BLaER1 treated with 17β-estradiol and CSF1 and Interleukin-3, amounts not matched to agents 10 nM and 100 nM (cell line): ENCODE data around the gene MAOA.

ENCODE experiments used
- H3K27ac ChIP-seq, 11 experiments: shearing (Covaris generic); formaldehyde crosslinking; 2 replicates each; pipeline ENCODE4 v1.8.1; 2022
- H3K27me3 ChIP-seq, 11 experiments: shearing (Covaris generic); formaldehyde crosslinking; 2 replicates each; pipeline ENCODE4 v1.8.1; 2022
- H3K36me3 ChIP-seq, 11 experiments: shearing (Covaris generic); formaldehyde crosslinking; 2 replicates each; pipeline ENCODE4 v1.8.1; 2022
- H3K4me1 ChIP-seq, 10 experiments: shearing (Covaris generic); formaldehyde crosslinking; 2 replicates each; pipeline ENCODE4 v1.8.1; 2022
- H3K4me2 ChIP-seq, 11 experiments: shearing (Covaris generic); formaldehyde crosslinking; 2 replicates each; pipeline ENCODE4 v1.8.1; 2022
- H3K4me3 ChIP-seq, 10 experiments: shearing (Covaris generic); formaldehyde crosslinking; 2 replicates each; pipeline ENCODE4 v1.8.1; 2022
- H3K9ac ChIP-seq, 11 experiments: shearing (Covaris generic); formaldehyde crosslinking; 2 replicates each; pipeline ENCODE4 v1.8.1; 2022
- H3K9me3 ChIP-seq, 11 experiments: shearing (Covaris generic); formaldehyde crosslinking; replicated peaks in 1 of 11; 2 replicates each; pipeline ENCODE4 v1.8.1; 2022
- H4K20me1 ChIP-seq, 11 experiments: shearing (Covaris generic); formaldehyde crosslinking; 2 replicates each; pipeline ENCODE4 v1.8.1; 2022
- Cebpa-rat ChIP-seq, 11 experiments: shearing (Covaris generic); IDR thresholded peaks; 2 replicates each; pipeline ENCODE4 v1.8.1; 2022

Gene MAOA

DNA sequence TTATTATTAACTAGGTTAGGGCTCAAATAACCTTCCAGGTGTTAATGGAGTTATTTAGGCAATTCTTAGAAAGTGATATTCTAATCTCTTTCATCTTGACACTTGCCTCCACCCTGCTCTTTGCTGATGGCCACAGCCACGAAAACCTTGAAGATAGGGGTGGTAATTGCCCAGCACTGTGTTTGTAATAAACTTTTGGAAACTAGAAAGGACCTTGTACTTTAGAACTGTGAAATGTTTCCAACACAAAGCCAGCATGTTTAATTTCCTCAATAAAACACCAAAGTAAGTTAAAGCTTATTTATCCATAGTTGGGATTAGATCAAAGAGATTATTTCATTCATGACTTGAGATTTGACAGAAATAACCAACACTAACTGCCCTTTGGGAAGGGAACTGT, 78.3 kb downstream of the MAOA start:
- no peak overlapping the region for H3K27ac ChIP-seq
- no peak overlapping the region for H3K4me2 ChIP-seq
- H3K9ac ChIP-seq, result no peak overlapping the region
- no peak for TF ChIP-seq Cebpa-rat (IDR thresholded peaks at IDR 0.05)
- no peak overlapping the region for H3K4me3 ChIP-seq
- no peaks in the 10 kb centered on the region for H3K9me3 ChIP-seq
- H4K20me1 ChIP-seq, result no peaks in the 10 kb centered on the region
- peaks cover 89 to 100% (median 99%) of the 10 kb centered on the region in 11 experiments for H3K27me3 ChIP-seq
- H3K4me1 ChIP-seq, result no peaks in the 10 kb centered on the region
- no peaks in the 10 kb centered on the region for H3K36me3 ChIP-seq

- Histone ChIP-seq H3K4me3 (no peak overlapping the region), H3K9ac (no peak overlapping the region), H3K27me3 (peaks cover 82 to 100% (median 98%) of the 10 kb centered on the region in 11 experiments), H3K36me3 (no peaks in the 10 kb centered on the region), H3K9me3 (no peaks in the 10 kb centered on the region), H3K4me2 (no peak overlapping the region), H3K27ac (no peak overlapping the region), H4K20me1 (no peaks in the 10 kb centered on the region; a peak in 1 of 22 replicates), H3K4me1 (peaks cover 0 to 1% (median 0%) of the 10 kb centered on the region in 10 experiments; a peak in 1 of 20 replicates)
- no peak for TF ChIP-seq Cebpa-rat (IDR thresholded peaks at IDR 0.05)
Observed at GRCh38 chrX:43735534-43735933, 79.4 kb downstream of the MAOA start.

DNA sequence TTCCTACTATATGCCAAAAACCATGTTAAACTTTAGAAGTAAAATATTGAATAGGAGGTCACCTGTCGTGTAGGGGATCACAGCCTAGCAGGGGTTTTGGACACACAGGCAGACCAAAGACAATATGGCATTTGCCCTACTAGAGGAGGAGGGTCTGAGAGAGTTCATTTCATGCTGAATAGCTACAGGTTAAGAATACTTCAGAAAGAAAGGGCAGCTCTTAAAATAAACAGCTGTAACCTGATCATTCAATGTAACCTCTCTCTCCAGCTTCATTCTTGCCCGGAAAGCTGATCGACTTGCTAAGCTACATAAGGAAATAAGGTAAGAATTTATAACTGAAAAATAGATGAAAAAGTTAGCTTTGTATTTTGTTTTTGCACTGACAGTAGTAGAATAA, 79.9 kb downstream of the MAOA start:
- TF ChIP-seq Cebpa-rat (IDR thresholded peaks at IDR 0.05), result no peak
- Histone ChIP-seq H3K9ac (no peak overlapping the region), H3K4me1 (peaks cover 0 to 6% (median 0%) of the 10 kb centered on the region in 10 experiments; a peak in 3 of 20 replicates), H4K20me1 (no peaks in the 10 kb centered on the region; a peak in 1 of 22 replicates), H3K4me2 (no peak overlapping the region), H3K27me3 (peaks cover 82 to 100% (median 98%) of the 10 kb centered on the region in 11 experiments), H3K4me3 (no peak overlapping the region), H3K36me3 (no peaks in the 10 kb centered on the region), H3K27ac (no peak overlapping the region), H3K9me3 (no peaks in the 10 kb centered on the region)

DNA sequence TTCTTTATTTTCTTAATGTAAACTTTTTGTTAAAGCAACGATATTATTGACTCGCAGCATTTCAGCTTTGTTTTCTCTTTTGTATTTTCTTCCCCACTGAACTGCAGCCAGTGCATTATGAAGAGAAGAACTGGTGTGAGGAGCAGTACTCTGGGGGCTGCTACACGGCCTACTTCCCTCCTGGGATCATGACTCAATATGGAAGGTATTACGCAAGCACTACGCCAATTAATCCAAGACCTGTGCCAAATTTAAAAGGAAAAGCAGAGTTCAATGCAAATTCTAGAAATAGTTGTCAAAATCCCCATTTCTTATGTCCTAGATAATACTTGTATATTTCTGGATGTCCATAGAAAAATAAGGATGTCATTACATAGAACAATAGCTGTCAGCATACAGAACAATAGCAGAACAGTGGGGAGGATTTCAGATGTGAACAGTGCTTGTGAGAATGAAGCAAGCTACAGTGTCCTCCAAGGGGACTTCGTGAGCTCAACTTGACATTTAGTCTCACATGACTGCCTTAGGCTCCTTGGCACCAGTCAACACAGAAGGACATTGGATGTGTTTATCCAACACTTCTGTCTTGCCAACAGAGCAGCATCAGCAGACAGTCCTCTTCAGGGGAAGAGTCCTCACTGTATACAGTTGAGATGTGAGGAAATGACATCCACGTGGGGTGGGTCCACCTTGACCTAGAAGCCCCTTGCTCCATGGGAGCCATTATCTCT, 85.9 kb downstream of the MAOA start:
- H4K20me1 ChIP-seq, result no peaks in the 10 kb centered on the region; a peak in 2 of 22 replicates
- H3K9ac ChIP-seq, result no peak overlapping the region
- peak overlapping the region in 5 of 11 experiments; percentile 19 to 58 (median 41); a peak in 11 of 22 replicates for H3K4me2 ChIP-seq
- peak in 9 of 11 experiments; percentile 14 to 85 (median 66); a peak in 11 of 22 replicates for TF ChIP-seq Cebpa-rat (IDR thresholded peaks at IDR 0.05)
- no peak overlapping the region for H3K4me3 ChIP-seq
- H3K27me3 ChIP-seq, result peaks cover 86 to 100% (median 98%) of the 10 kb centered on the region in 11 experiments
- H3K36me3 ChIP-seq, result no peaks in the 10 kb centered on the region
- H3K4me1 ChIP-seq, result peaks cover 0 to 30% (median 6%) of the 10 kb centered on the region in 10 experiments; a peak in 9 of 20 replicates
- H3K27ac ChIP-seq, result peak overlapping the region in 2 of 11 experiments; percentile 2 to 16; a peak in 1 of 22 replicates
- no peaks in the 10 kb centered on the region for H3K9me3 ChIP-seq

- no peak for TF ChIP-seq Cebpa-rat (IDR thresholded peaks at IDR 0.05)
- Histone ChIP-seq H3K4me2 (peak overlapping the region in 2 of 11 experiments; percentile 30 to 58; a peak in 3 of 22 replicates), H3K27me3 (peaks cover 84 to 99% (median 96%) of the 10 kb centered on the region in 11 experiments), H3K4me1 (peaks cover 0 to 30% (median 6%) of the 10 kb centered on the region in 10 experiments; a peak in 9 of 20 replicates), H3K4me3 (no peak overlapping the region), H4K20me1 (no peaks in the 10 kb centered on the region; a peak in 2 of 22 replicates), H3K36me3 (no peaks in the 10 kb centered on the region), H3K9ac (no peak overlapping the region), H3K9me3 (no peaks in the 10 kb centered on the region), H3K27ac (no peak overlapping the region)
Observed at GRCh38 chrX:43743100-43743822, 87.2 kb downstream of the MAOA start.

- TF ChIP-seq Cebpa-rat (IDR thresholded peaks at IDR 0.05), result no peak
- no peaks in the 10 kb centered on the region for H3K9me3 ChIP-seq
- no peaks in the 10 kb centered on the region for H3K36me3 ChIP-seq
- H3K27me3 ChIP-seq, result peaks cover 75 to 96% (median 89%) of the 10 kb centered on the region in 11 experiments
- H3K4me3 ChIP-seq, result no peak overlapping the region
- H3K4me1 ChIP-seq, result peaks cover 0 to 35% (median 6%) of the 10 kb centered on the region in 10 experiments; a peak in 9 of 20 replicates
- H3K9ac ChIP-seq, result no peak overlapping the region
- no peak overlapping the region for H3K4me2 ChIP-seq
- no peak overlapping the region for H3K27ac ChIP-seq
- no peaks in the 10 kb centered on the region; a peak in 2 of 22 replicates for H4K20me1 ChIP-seq
Observed at GRCh38 chrX:43744284-43744683, 88.2 kb downstream of the MAOA start.

DNA sequence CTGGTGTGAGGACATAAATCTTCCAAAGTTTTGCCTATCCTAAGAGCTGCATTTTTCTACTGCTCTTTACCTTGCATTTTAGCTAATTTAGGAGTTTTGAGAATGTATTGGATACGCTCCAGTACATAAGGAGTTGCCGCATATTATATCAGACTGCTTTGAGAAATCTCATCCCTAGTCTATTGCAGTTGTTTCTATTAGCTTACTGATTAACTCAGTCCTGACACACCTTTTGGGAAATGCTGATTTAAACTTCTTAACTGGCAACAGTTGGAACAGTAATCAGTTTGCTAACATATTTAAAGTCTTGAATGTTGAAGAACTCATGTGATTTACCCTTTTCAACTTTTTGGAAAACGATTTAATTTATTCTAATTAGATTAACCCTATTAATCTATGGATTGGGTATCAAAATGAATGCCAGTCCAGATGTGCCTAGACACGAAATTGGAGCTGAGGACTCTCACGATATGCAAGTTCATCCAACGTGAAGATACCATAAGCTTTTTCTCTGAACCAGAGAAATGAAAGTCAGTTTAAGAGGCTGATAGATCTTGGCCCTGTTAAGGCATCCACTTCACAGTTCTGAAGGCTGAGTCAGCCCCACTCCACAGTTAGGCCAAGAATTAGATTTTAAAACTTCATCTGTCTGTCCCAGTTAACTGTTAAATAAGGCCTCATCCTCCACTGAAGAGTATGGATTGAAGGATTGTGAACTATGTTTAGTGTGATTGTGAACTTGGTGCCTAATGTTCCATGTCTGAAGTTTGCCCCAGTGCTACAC, 90.0 kb downstream of the MAOA start:
- no peaks in the 10 kb centered on the region; a peak in 1 of 22 replicates for H4K20me1 ChIP-seq
- no peaks in the 10 kb centered on the region for H3K9me3 ChIP-seq
- H3K27ac ChIP-seq, result no peak overlapping the region
- H3K4me3 ChIP-seq, result no peak overlapping the region
- TF ChIP-seq Cebpa-rat (IDR thresholded peaks at IDR 0.05), result no peak
- peaks cover 0 to 44% (median 12%) of the 10 kb centered on the region in 10 experiments; a peak in 9 of 20 replicates for H3K4me1 ChIP-seq
- peaks cover 72 to 89% (median 80%) of the 10 kb centered on the region in 11 experiments for H3K27me3 ChIP-seq
- no peak overlapping the region for H3K4me2 ChIP-seq
- H3K36me3 ChIP-seq, result no peaks in the 10 kb centered on the region
- no peak overlapping the region for H3K9ac ChIP-seq

GRCh38 chrX:43747476-43747875, 91.4 kb downstream of the MAOA start:
- Histone ChIP-seq H4K20me1 (no peaks in the 10 kb centered on the region; a peak in 1 of 22 replicates), H3K36me3 (no peaks in the 10 kb centered on the region), H3K27ac (no peak overlapping the region), H3K4me1 (peaks cover 0 to 35% (median 5%) of the 10 kb centered on the region in 10 experiments; a peak in 9 of 20 replicates), H3K9ac (no peak overlapping the region), H3K27me3 (peaks cover 59 to 88% (median 80%) of the 10 kb centered on the region in 11 experiments), H3K4me2 (no peak overlapping the region), H3K9me3 (peaks cover 0 to 7% (median 0%) of the 10 kb centered on the region in 11 experiments; a peak in 4 of 22 replicates), H3K4me3 (no peak overlapping the region)
- no peak for TF ChIP-seq Cebpa-rat (IDR thresholded peaks at IDR 0.05)
